Fibroblast of the aortic adventitia (primary cell): Measurements from ENCODE around the gene MMP14. TPM values are rescaled to one million over a fixed set of nuclear protein-coding genes. Genes with fewer than 3 reads are reported as not detected.

ENCODE experiments used
- DNase-seq: peaks from one replicate; pipeline ENCODE4 v3.0.0-alpha.2; 2010; ENCODE audit warnings: low read depth
- H3K4me3 ChIP-seq: 2 replicates; pipeline ENCODE4 v1.5.1; 2011; ENCODE audit warnings: low read depth, mild to moderate bottlenecking, control low read depth, low read length, moderate library complexity
- total RNA-seq: library from RNA; depleted of rRNA; stranded (reverse); fragments of >200 nt; gene quantifications from 2 replicates; pipeline ENCODE4 v1.2.3, GENCODE V29; 2012; ENCODE audit warnings: low replicate concordance
- TF ChIP-seq, protein P1 (sequence below): IDR thresholded peaks from 2 replicates; pipeline ENCODE4 v1.5.1; 2011; ENCODE audit warnings: mild to moderate bottlenecking, low read length, control low read depth, inconsistent platforms; ENCODE audit not compliant: insufficient read depth

The MMP14 gene
- total RNA-seq, 1 donor: 311 TPM

DNA sequence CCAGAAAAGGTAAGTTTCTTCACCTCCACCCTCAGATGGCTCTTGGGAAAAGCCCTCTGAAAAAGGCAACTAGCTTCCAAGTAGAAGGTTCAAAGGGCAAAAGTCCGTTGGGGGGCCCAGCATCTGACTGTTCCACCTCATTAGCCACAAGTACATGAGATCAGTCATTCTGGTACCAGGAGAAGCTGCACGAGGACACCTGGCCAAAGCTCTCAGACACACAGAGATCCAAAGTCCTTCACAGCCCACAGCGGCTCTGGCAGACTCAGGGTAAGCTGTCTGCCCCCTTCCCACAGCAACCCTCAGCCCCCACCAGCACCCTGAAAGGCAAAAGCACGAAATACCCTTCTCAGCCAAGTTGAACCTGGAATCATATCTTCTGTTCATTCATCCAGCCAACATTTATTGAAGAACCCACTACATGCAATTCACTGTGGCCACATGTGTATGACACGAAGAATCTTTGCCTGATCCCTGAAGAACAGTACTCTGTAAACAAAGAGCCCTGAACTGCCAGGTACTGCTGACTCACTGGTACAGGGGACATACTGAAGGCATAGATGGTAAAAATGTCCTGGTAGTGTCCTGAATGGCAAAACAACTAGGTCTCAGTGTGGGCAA, 40.2 kb upstream of the MMP14 start:
- no peak overlapping the region for H3K4me3 ChIP-seq
- no peak for DNase-seq
- TF ChIP-seq, protein P1, sequence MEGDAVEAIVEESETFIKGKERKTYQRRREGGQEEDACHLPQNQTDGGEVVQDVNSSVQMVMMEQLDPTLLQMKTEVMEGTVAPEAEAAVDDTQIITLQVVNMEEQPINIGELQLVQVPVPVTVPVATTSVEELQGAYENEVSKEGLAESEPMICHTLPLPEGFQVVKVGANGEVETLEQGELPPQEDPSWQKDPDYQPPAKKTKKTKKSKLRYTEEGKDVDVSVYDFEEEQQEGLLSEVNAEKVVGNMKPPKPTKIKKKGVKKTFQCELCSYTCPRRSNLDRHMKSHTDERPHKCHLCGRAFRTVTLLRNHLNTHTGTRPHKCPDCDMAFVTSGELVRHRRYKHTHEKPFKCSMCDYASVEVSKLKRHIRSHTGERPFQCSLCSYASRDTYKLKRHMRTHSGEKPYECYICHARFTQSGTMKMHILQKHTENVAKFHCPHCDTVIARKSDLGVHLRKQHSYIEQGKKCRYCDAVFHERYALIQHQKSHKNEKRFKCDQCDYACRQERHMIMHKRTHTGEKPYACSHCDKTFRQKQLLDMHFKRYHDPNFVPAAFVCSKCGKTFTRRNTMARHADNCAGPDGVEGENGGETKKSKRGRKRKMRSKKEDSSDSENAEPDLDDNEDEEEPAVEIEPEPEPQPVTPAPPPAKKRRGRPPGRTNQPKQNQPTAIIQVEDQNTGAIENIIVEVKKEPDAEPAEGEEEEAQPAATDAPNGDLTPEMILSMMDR: no peak

DNA sequence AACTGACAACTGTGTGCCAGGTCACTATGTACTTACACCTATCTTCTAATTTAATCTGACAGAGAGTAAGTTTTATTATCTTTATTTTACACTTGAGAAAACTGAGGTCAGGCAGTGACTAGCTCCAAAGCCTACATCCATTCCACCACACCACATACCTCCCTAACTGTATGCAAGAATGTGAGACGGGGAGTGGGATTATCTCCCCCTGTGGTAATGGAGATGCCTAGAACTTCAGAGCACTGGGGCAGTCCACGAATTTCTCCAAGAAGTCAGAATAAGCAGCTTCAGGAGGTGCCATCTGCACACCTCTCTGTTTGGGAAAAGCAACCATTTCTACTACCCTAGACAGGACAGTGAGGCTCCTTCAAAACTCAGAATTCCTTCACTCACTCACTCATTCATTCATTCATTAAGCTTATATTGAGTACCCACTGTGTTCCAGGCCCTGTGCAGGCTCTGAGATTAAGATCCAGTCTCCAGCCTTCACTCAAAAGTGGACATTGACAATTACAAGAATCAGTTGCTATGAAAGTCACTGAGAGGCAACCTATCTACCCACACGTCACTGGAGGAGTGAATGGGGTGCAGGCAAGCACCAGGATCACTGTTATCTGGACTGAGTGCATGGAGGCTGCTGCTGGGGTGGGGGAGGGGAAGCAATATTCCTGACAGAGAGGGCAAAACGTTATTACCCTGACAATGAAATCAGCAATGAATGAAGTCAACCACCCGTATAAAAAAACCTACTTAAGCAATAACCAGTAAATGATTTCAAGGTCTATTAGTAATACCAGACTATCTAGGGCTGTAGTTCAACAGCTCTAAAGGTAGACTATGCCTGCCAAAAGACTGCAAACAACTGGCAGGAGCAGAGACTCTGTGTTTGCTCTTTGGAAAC, 39.1 kb upstream of the MMP14 start:
- no peak for DNase-seq
- TF ChIP-seq, protein P1: no peak
- H3K4me3 ChIP-seq: no peak overlapping the region

DNA sequence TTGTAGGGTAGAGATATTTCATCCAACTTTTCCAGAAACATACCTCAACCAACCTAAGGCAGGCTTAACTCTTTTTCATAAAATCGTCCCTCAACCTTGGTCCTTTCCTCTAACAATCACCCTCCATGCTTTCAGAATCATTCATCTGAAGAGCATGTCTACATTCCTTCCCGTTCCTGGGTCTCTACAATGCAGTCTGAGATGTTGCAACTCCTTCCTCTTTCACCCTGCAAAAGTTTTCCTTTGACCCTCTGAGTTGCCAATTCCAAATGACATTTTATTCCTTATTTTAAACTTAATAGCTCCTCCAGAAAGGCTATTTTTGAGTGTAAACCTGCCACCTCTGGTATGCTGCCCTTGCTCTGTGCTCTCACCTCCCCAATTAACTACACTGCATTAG, 37.9 kb upstream of the MMP14 start:
- TF ChIP-seq, protein P1: no peak
- no peak overlapping the region for H3K4me3 ChIP-seq
- no peak for DNase-seq

GRCh38 chr14:22800346-22800745, 36.0 kb upstream of the MMP14 start:
- DNase-seq: no peak
- TF ChIP-seq, protein P1: no peak

DNA sequence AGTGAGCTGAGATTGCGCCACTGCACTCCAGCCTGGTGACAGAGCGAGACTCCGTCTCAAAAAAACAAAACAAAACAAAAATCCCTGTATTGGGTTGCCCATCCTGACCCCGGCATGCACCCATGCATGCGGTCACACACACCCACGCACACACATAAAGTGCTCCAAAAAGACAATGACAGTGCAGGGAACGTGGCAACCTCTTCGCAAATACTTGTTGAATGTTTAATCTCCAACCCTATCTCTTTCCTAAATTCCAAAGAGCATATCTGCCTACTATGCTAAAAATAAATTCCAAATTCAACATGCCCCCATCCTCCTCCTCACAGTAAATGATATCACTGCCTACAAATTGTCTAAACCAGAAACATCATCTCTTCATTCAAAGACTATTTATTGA, 34.7 kb upstream of the MMP14 start:
- no peak overlapping the region for H3K4me3 ChIP-seq
- TF ChIP-seq, protein P1: no peak
- no peak for DNase-seq

More at GRCh38 chr14:22800346-22800745, 36.0 kb upstream of the MMP14 start:
- no peak overlapping the region for H3K4me3 ChIP-seq

GRCh38 chr14:22802860-22803686, 33.3 kb upstream of the MMP14 start:
- TF ChIP-seq, protein P1: no peak
- no peak overlapping the region for H3K4me3 ChIP-seq
- DNase-seq: no peak
